ENCODE results near the gene GLYATL3.

GRCh38 chr6:49454787-49455709, 44.7 kb upstream of the GLYATL3 start:
- TF ChIP-seq CTCF (conservative IDR thresholded peaks at IDR 0.05; ENCODE audit: low read depth, low read length), result no peak
- no peak for TF ChIP-seq MAZ (IDR thresholded peaks at IDR 0.05; ENCODE audit: borderline replicate concordance, low read depth, low read length)
- no peak for TF ChIP-seq MAFK (IDR thresholded peaks at IDR 0.05; ENCODE audit: low read depth, low read length)
- no peak for TF ChIP-seq CEBPB (IDR thresholded peaks at IDR 0.05; ENCODE audit: low read depth, low read length)
- no peak for TF ChIP-seq RCOR1 (IDR thresholded peaks at IDR 0.05; ENCODE audit: insufficient replicate concordance, low read length)
- no peak for TF ChIP-seq SMC3 (IDR thresholded peaks at IDR 0.05; ENCODE audit: low read depth, low read length)
- no peak for TF ChIP-seq POLR2A (IDR thresholded peaks at IDR 0.05; ENCODE audit: low read depth, low read length)

Measured in IMR-90 (cell line).